Measurements from ENCODE around the gene INO80D. TPM values are rescaled to one million over a fixed set of nuclear protein-coding genes. Genes with fewer than 3 reads are reported as not detected.

The INO80D gene
- total RNA-seq, 1 donor from 2014 or later, result 25.2 TPM

- no peak for TF ChIP-seq CTCF (IDR thresholded peaks at IDR 0.05; ENCODE audit: unreplicated experiment)
- no peak overlapping the region for H3K27ac Mint-ChIP-seq
- H3K4me3 Mint-ChIP-seq (ENCODE audit: low read depth), result no peak overlapping the region
- no peaks in the 10 kb centered on the region for H3K27me3 Mint-ChIP-seq
- H3K36me3 Mint-ChIP-seq (ENCODE audit: insufficient read depth), result peaks cover 21% of the 10 kb centered on the region
- H3K4me1 Mint-ChIP-seq (ENCODE audit: low read depth), result no peaks in the 10 kb centered on the region
- DNase-seq (ENCODE audit: low spot score, unreplicated experiment), result no peak
- no peaks in the 10 kb centered on the region for H3K9me3 Mint-ChIP-seq (ENCODE audit: low read depth)
Observed at GRCh38 chr2:206115026-206115578, 29.1 kb upstream of the INO80D start.

GRCh38 chr2:206112846-206113547, 27.0 kb upstream of the INO80D start:
- Mint-ChIP-seq H3K36me3 (ENCODE audit: insufficient read depth) (peaks cover 16% of the 10 kb centered on the region), H3K27me3 (no peaks in the 10 kb centered on the region), H3K9me3 (ENCODE audit: low read depth) (no peaks in the 10 kb centered on the region), H3K4me3 (ENCODE audit: low read depth) (no peak overlapping the region), H3K27ac (no peak overlapping the region), H3K4me1 (ENCODE audit: low read depth) (no peaks in the 10 kb centered on the region)
- DNase-seq (ENCODE audit: low spot score, unreplicated experiment), result no peak
- TF ChIP-seq CTCF (IDR thresholded peaks at IDR 0.05; ENCODE audit: unreplicated experiment), result no peak

- Mint-ChIP-seq H3K9me3 (ENCODE audit: low read depth) (no peaks in the 10 kb centered on the region), H3K27me3 (no peaks in the 10 kb centered on the region), H3K27ac (no peak overlapping the region), H3K36me3 (ENCODE audit: insufficient read depth) (peaks cover 16% of the 10 kb centered on the region), H3K4me3 (ENCODE audit: low read depth) (no peak overlapping the region), H3K4me1 (ENCODE audit: low read depth) (no peaks in the 10 kb centered on the region)
- no peak for TF ChIP-seq CTCF (IDR thresholded peaks at IDR 0.05; ENCODE audit: unreplicated experiment)
- DNase-seq (ENCODE audit: low spot score, unreplicated experiment), result no peak
Observed at GRCh38 chr2:206112108-206112507, 26.1 kb upstream of the INO80D start.

- Mint-ChIP-seq H3K27ac (no peak overlapping the region), H3K4me1 (ENCODE audit: low read depth) (peaks cover 3% of the 10 kb centered on the region), H3K4me3 (ENCODE audit: low read depth) (no peak overlapping the region), H3K36me3 (ENCODE audit: insufficient read depth) (peaks cover 3% of the 10 kb centered on the region), H3K27me3 (no peaks in the 10 kb centered on the region), H3K9me3 (ENCODE audit: low read depth) (no peaks in the 10 kb centered on the region)
- no peak for DNase-seq (ENCODE audit: low spot score, unreplicated experiment)
- TF ChIP-seq CTCF (IDR thresholded peaks at IDR 0.05; ENCODE audit: unreplicated experiment), result no peak
Observed at GRCh38 chr2:206108713-206109112, 22.7 kb upstream of the INO80D start.

GRCh38 chr2:206105541-206105940, 19.6 kb upstream of the INO80D start:
- no peaks in the 10 kb centered on the region for H3K27me3 Mint-ChIP-seq
- H3K27ac Mint-ChIP-seq, result peak overlapping the region; percentile 52
- peaks cover 3% of the 10 kb centered on the region for H3K4me1 Mint-ChIP-seq (ENCODE audit: low read depth)
- H3K4me3 Mint-ChIP-seq (ENCODE audit: low read depth), result no peak overlapping the region
- TF ChIP-seq CTCF (IDR thresholded peaks at IDR 0.05; ENCODE audit: unreplicated experiment), result no peak
- peaks cover 2% of the 10 kb centered on the region for H3K36me3 Mint-ChIP-seq (ENCODE audit: insufficient read depth)
- DNase-seq (ENCODE audit: low spot score, unreplicated experiment), result no peak
- no peaks in the 10 kb centered on the region for H3K9me3 Mint-ChIP-seq (ENCODE audit: low read depth)

All from progenitor cell of endocrine pancreas (in vitro differentiated cells).